ENCODE measurements around the gene S100A6. TPM values are rescaled to one million over a fixed set of nuclear protein-coding genes. Genes with fewer than 3 reads are reported as not detected.
"Not testable (repeated sequence)": the region's sequence is repeated elsewhere in the genome, so short reads cannot be mapped to it uniquely, and the experiment has no call there.

Gene S100A6
- total RNA-seq, 1 donor from 2014 or later = 1.1 TPM

DNA sequence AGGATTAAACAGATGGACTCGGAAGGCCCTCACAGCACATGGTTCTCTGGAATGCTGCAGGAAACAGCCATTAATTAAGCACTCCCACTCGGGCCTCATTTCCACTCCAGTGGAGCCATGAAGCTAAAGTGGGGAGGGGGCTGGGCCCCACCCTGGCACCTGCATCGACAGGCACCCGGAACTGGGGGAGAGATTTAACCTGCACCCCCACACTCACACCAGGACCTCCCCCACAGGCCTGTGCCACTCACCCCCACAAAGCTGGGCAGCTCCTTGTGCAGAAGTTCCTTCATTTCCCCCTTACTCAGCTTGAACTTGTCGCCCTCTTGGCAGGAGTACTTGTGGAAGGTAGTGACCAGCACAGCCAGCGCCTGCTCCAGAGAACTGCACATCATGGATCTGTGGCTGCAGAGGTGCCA lies 27.7 kb upstream of the S100A6 start:
- DNase-seq (ENCODE audit: extremely low spot score, unreplicated experiment) = no peak
- Mint-ChIP-seq H3K9me3 (ENCODE audit: unreplicated experiment) (no peaks in the 10 kb centered on the region), H3K4me1 (ENCODE audit: unreplicated experiment) (peaks cover 46% of the 10 kb centered on the region), H3K27me3 (ENCODE audit: unreplicated experiment) (no peaks in the 10 kb centered on the region), H3K4me3 (ENCODE audit: unreplicated experiment) (no peak overlapping the region), H3K36me3 (ENCODE audit: unreplicated experiment) (no peaks in the 10 kb centered on the region), H3K27ac (ENCODE audit: unreplicated experiment) (no peak overlapping the region)
- no peak for TF ChIP-seq CTCF (IDR thresholded peaks at IDR 0.05)

DNA sequence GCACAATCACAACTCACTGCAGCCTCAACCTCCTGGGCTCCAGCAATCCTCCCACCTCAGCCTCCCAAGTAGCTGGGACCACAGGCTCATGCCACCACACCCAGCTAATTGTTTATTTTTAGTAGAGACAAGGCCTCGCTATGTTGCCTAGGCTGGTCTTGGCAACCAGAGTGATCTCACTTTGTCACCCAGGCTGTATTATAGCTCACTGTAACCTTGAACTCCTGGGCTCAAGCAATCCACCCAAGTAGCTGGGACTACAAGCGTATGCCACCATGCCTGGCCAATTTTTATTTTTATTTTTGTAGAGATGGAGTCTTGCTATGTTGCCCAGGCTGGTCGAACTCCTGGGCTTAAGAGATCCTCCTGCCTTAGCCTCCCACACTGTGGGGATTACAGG lies 26.2 kb upstream of the S100A6 start:
- not testable (repeated sequence) for H3K36me3 Mint-ChIP-seq (ENCODE audit: unreplicated experiment); H3K27me3 Mint-ChIP-seq (ENCODE audit: unreplicated experiment); DNase-seq (ENCODE audit: extremely low spot score, unreplicated experiment); H3K9me3 Mint-ChIP-seq (ENCODE audit: unreplicated experiment); H3K4me3 Mint-ChIP-seq (ENCODE audit: unreplicated experiment)
- Mint-ChIP-seq H3K27ac (ENCODE audit: unreplicated experiment) (peak overlapping the region; percentile 56), H3K4me1 (ENCODE audit: unreplicated experiment) (peaks cover 34% of the 10 kb centered on the region)

DNA sequence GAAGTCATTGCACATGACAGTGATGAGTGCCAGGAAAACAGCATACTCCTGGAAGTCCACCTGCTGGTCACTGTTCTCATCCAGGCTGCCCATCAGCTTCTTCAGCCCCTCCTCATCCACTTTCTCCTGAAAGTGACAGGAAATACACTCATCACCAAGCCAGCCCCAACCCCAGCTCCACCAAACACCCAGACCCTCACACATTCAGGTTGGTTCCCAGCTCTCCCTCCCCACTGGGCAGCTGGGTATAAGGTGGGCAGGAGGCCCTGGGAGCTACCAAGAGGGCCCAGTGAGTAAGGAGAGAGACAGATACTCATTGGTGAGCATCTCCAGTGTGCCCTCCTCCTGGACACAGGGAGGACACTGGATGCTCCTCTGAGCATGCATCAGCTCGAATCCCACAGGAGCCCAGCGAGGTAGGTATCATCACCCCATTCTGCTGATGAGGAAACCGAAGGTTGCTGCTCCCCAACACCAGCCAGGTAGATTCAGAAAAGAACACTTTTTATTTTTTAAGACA lies 25.7 kb upstream of the S100A6 start:
- Mint-ChIP-seq H3K27me3 (ENCODE audit: unreplicated experiment) (no peaks in the 10 kb centered on the region), H3K36me3 (ENCODE audit: unreplicated experiment) (no peaks in the 10 kb centered on the region), H3K4me1 (ENCODE audit: unreplicated experiment) (peaks cover 29% of the 10 kb centered on the region), H3K27ac (ENCODE audit: unreplicated experiment) (peak overlapping the region; percentile 56), H3K4me3 (ENCODE audit: unreplicated experiment) (no peak overlapping the region), H3K9me3 (ENCODE audit: unreplicated experiment) (no peaks in the 10 kb centered on the region)
- no peak for TF ChIP-seq CTCF (IDR thresholded peaks at IDR 0.05)
- DNase-seq (ENCODE audit: extremely low spot score, unreplicated experiment) = no peak

GRCh38 chr1:153560771-153561465 lies 25.1 kb upstream of the S100A6 start:
- Mint-ChIP-seq H3K4me3 (ENCODE audit: unreplicated experiment) (no peak overlapping the region), H3K27me3 (ENCODE audit: unreplicated experiment) (no peaks in the 10 kb centered on the region), H3K4me1 (ENCODE audit: unreplicated experiment) (peaks cover 24% of the 10 kb centered on the region), H3K27ac (ENCODE audit: unreplicated experiment) (no peak overlapping the region), H3K9me3 (ENCODE audit: unreplicated experiment) (no peaks in the 10 kb centered on the region), H3K36me3 (ENCODE audit: unreplicated experiment) (no peaks in the 10 kb centered on the region)
- no peak for TF ChIP-seq CTCF (IDR thresholded peaks at IDR 0.05)
- DNase-seq (ENCODE audit: extremely low spot score, unreplicated experiment) = no peak

DNA sequence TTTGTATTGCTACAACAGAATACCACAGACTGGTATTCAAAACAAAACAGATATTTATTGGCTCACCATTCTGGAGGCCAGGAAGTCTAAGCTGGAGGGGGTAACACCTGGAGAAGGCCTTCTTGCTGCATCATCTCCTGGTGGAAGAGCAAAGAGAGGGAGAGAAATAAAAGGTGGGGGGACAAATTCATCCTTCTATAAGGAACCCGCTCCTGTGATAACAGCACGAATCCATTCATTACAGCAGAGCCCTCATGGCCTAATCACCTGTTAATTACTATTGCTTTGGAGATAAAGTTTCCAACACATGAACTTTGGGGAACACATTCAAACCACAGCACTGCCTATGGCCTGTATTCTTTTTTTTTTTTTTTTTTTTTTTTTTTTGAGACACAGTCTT lies 24.4 kb upstream of the S100A6 start:
- no peak for TF ChIP-seq CTCF (IDR thresholded peaks at IDR 0.05)

More for the DNA sequence above, 24.4 kb upstream of the S100A6 start:
- no peak for DNase-seq (ENCODE audit: extremely low spot score, unreplicated experiment)
- no peaks in the 10 kb centered on the region for H3K36me3 Mint-ChIP-seq (ENCODE audit: unreplicated experiment)
- H3K27ac Mint-ChIP-seq (ENCODE audit: unreplicated experiment) = no peak overlapping the region
- H3K4me3 Mint-ChIP-seq (ENCODE audit: unreplicated experiment) = no peak overlapping the region
- no peaks in the 10 kb centered on the region for H3K27me3 Mint-ChIP-seq (ENCODE audit: unreplicated experiment)
- peaks cover 17% of the 10 kb centered on the region for H3K4me1 Mint-ChIP-seq (ENCODE audit: unreplicated experiment)
- no peaks in the 10 kb centered on the region for H3K9me3 Mint-ChIP-seq (ENCODE audit: unreplicated experiment)

Data from osteocyte (in vitro differentiated cells).